ENCODE measurements around the gene VPREB3. TPM values are rescaled to one million over a fixed set of nuclear protein-coding genes. Genes with fewer than 3 reads are reported as not detected.

The VPREB3 gene
- total RNA-seq, 1 experiment from 2014 or later, result 2.4 TPM

GRCh38 chr22:23709107-23709506 is 45.1 kb downstream of the VPREB3 start:
- POLR2A ChIA-PET, result no interaction called here
- RAD21 ChIA-PET (ENCODE audit: low non-redundant PET in 1 of 2, low total read pairs in 2 of 2, uncharacterized antibody in 2 of 2, unreplicated experiment in 2 of 2), result no interaction called here
- H3K36me3 ChIP-seq (ENCODE audit: control insufficient read depth in 1 of 2, insufficient read depth in 2 of 2, low read length in 2 of 2), result peaks cover 71 to 73% of the 10 kb centered on the region in 2 experiments; a peak in 3 of 4 replicates
- peaks cover 16% of the 10 kb centered on the region; the same call in 1 of the 2 replicates for H3K79me2 ChIP-seq (ENCODE audit: insufficient read depth, low read length)
- H3K9me2 ChIP-seq (ENCODE audit: insufficient read depth), result no peaks in the 10 kb centered on the region
- H3K4me3 ChIP-seq (replicated peaks in 1 of 2; ENCODE audit: low read depth in 1 of 2, low read length in 2 of 2), result no peak overlapping the region
- no peak for DNase-seq (ENCODE audit: low read depth, low spot score)
- intact Hi-C loops (cut with micrococcal nuclease), result no loop called here
- no peaks in the 10 kb centered on the region for H3K27me3 ChIP-seq (ENCODE audit: insufficient read depth, low read length)
- no peaks in the 10 kb centered on the region for H3K9me3 ChIP-seq (ENCODE audit: control insufficient read depth in 1 of 2, insufficient read depth in 1 of 2, low read depth in 1 of 2, low read length in 2 of 2)
- no peak overlapping the region for H3K4me2 ChIP-seq (ENCODE audit: low read length)
- BruUV-seq (replicated peaks), result no TSS peak
- CTCF ChIA-PET, result no interaction called here
- H3K27ac ChIP-seq (ENCODE audit: low read depth, low read length), result no peak overlapping the region
- no peak overlapping the region for H2AFZ ChIP-seq (ENCODE audit: low read depth, low read length, poor library complexity, severe bottlenecking)
- no peak for TF ChIP-seq ZFX (IDR thresholded peaks at IDR 0.05)
- TF ChIP-seq YY1 (IDR thresholded peaks at IDR 0.05; ENCODE audit: extremely low read depth, insufficient replicate concordance, low read depth, low read length), result no peak
- TF ChIP-seq MAX (IDR thresholded peaks at IDR 0.05), result no peak
- no peak for TF ChIP-seq SIN3A (IDR thresholded peaks at IDR 0.05; ENCODE audit: low read depth)
- no peak for TF ChIP-seq TCF7L2 (IDR thresholded peaks at IDR 0.05; ENCODE audit: borderline replicate concordance, extremely low read depth, insufficient read depth, insufficient read length)
- TF ChIP-seq SP1 (IDR thresholded peaks at IDR 0.05; ENCODE audit: low read depth), result no peak
- no peak for TF ChIP-seq POLR2AphosphoS5 (IDR thresholded peaks at IDR 0.05; ENCODE audit: low read depth, low read length)
- no peak for TF ChIP-seq EGR1 (IDR thresholded peaks at IDR 0.05; ENCODE audit: low read depth)
- TF ChIP-seq EZH2phosphoT487 (IDR thresholded peaks at IDR 0.05; ENCODE audit: borderline replicate concordance), result no peak
- TF ChIP-seq EZH2 (IDR thresholded peaks at IDR 0.05), result no peak
- no peak for TF ChIP-seq RAD21 (IDR thresholded peaks at IDR 0.05; ENCODE audit: low read depth)
- TF ChIP-seq CTCF (IDR thresholded peaks at IDR 0.05 in 2 of 3, conservative IDR thresholded peaks at IDR 0.05 in 1 of 3; ENCODE audit: borderline replicate concordance in 1 of 3, insufficient read depth in 1 of 3, low read depth in 2 of 3, low read length in 2 of 3), result no peak
- no peaks in the 10 kb centered on the region for H3K4me1 ChIP-seq (ENCODE audit: control insufficient read depth in 1 of 2, insufficient read depth in 2 of 2, low read length in 2 of 2)
- H3K9ac ChIP-seq (ENCODE audit: low read length), result no peak overlapping the region
- no peak for ATAC-seq
- H4K20me1 ChIP-seq (ENCODE audit: insufficient read depth), result 0 out of 2 replicates have a peak, but pooled peaks cover 3% of the 10 kb centered on the region

Measured in HCT116 (cell line).